K562 (cell line): Measurements from ENCODE around the gene ZNF616. TPM values are rescaled to one million over a fixed set of nuclear protein-coding genes. Genes with fewer than 3 reads are reported as not detected.

Source experiments
- FUS ChIP-seq: fragments of 200-400 bp; formaldehyde crosslinking; optimal IDR thresholded peaks from 2 replicates; pipeline ENCODE3; 2017; ENCODE audit warnings: low read depth, low read length
- HNRNPK ChIP-seq: fragments of 200-400 bp; formaldehyde crosslinking; IDR thresholded peaks from one replicate; pipeline ENCODE4 v1.6.1; 2018; ENCODE audit warnings: mild to moderate bottlenecking, low read depth, low read length; ENCODE audit not compliant: poor library complexity, severe bottlenecking
- LEF1 ChIP-seq: fragments of 450-650 bp; IDR thresholded peaks from 2 replicates; pipeline ENCODE4 v1.6.1; 2016; ENCODE audit warnings: mild to moderate bottlenecking
- MCM2 ChIP-seq: fragments of 450-650 bp; IDR thresholded peaks from 2 replicates; pipeline ENCODE4 v1.6.1; 2017; ENCODE audit warnings: low read depth, mild to moderate bottlenecking
- ZNF583 ChIP-seq: fragments of 250-450 bp; sonication (Bioruptor Pico); IDR thresholded peaks from 2 replicates; pipeline ENCODE4 v1.4.0; 2020
- ZNF75A ChIP-seq: fragments of 450-650 bp; formaldehyde crosslinking; IDR thresholded peaks from 2 replicates; pipeline ENCODE4 v1.4.0; 2020; ENCODE audit warnings: mild to moderate bottlenecking
- polyA plus RNA-seq, 8 experiments: library from polyadenylated mRNA; depleted of rRNA in 4 of 8; stranded (reverse) in 5 of 8; unstranded in 3 of 8; fragments of >200 nt; fragmentation: Nextera tagmentation in 2 of 8; fragmentation: Illumina TruSeq in 1 of 8; extraction: Ambion mirVana in 2 of 8; extraction: Trizol in 1 of 8; gene quantifications; 2 replicates each; pipeline versions ENCODE4 v1.2.1 to v1.2.3, GENCODE V29; 2011 to 2014; ENCODE audit warnings: inconsistent platforms in 1 of 8, missing spikeins in 1 of 8
- small RNA-seq: library from RNA; depleted of rRNA; stranded (forward); fragments of <200 nt; gene quantifications from one replicate; pipeline ENCODE3, GENCODE V24; 2014
- total RNA-seq, 7 experiments: library from RNA; depleted of rRNA in 6 of 7; stranded (reverse); fragments of >200 nt in 6 of 7; fragmentation: Illumina TruSeq in 2 of 7; extraction: Trizol in 2 of 7; gene quantifications; 2 replicates each; pipeline versions ENCODE4 v1.2.1 to v1.2.3, GENCODE V29; 2011 to 2021; ENCODE audit warnings: low replicate concordance in 1 of 7

The ZNF616 gene
- total and polyA plus RNA-seq, 9 of the 15 experiments (the other 6 are each of a cell fraction or from before 2014, with no cell fraction given), result 3.4 to 13.0 (median 6.7) TPM

- no peak for TF ChIP-seq HNRNPK
- peak; percentile 89 for TF ChIP-seq ZNF75A (CRISPR knock-in tag)
- TF ChIP-seq LEF1, result no peak
- no peak for TF ChIP-seq FUS
- TF ChIP-seq MCM2, result no peak
- no peak for TF ChIP-seq ZNF583 (CRISPR knock-in tag)
Measured at GRCh38 chr19:52065399-52065798, 74.3 kb downstream of the ZNF616 start (continued).

Small RNA genes within 50 kb of the gene (small RNA-seq; reads per million reads assigned to genes)
- gene RPL37P23, result 0.11 reads per million

Other genes starting within 250 kb of the ZNF616 start
Only the 7 nearest of the 13 such genes appear.
- 1.2 and 4.4 TPM in 2 replicates for gene ZNF615, start 131.7 kb downstream of the ZNF616 start, total RNA-seq (2014; rRNA removed)
- 3.8 and 4.7 TPM in 2 replicates for gene ZNF615, start 131.7 kb downstream of the ZNF616 start, total RNA-seq (2014; rRNA removed; fragmentation: Illumina TruSeq; extraction: Trizol)
- gene ZNF615, start 131.7 kb downstream of the ZNF616 start, total RNA-seq (2015; rRNA removed; fragmentation: Illumina TruSeq; extraction: Trizol), result 2.2 and 2.9 TPM in 2 replicates
- 2.2 and 3.0 TPM in 2 replicates for gene ZNF615, start 131.7 kb downstream of the ZNF616 start, total RNA-seq (2021)
- gene ZNF615, start 131.7 kb downstream of the ZNF616 start, polyA plus RNA-seq (2011; rRNA removed), result 0.69 and 2.7 TPM in 2 replicates
- gene ZNF615, start 131.7 kb downstream of the ZNF616 start, polyA plus RNA-seq (2014; fragmentation: Illumina TruSeq; extraction: Trizol), result 2.1 and 2.4 TPM in 2 replicates
- gene ZNF615, start 131.7 kb downstream of the ZNF616 start, polyA plus RNA-seq (2014; fragmentation: Nextera tagmentation; extraction: Ambion mirVana), result 1 to 10 TPM; 1.2 to 1.8 TPM
- 2.3 and 2.7 TPM in 2 replicates for gene ZNF615, start 131.7 kb downstream of the ZNF616 start, polyA plus RNA-seq (2014; rRNA removed)
- 7.4 and 11.4 TPM in 2 replicates for gene ZNF614, start 111.6 kb downstream of the ZNF616 start, total RNA-seq (2014; rRNA removed)
- gene ZNF614, start 111.6 kb downstream of the ZNF616 start, total RNA-seq (2014; rRNA removed; fragmentation: Illumina TruSeq; extraction: Trizol), result 16.3 and 18.7 TPM in 2 replicates
- 10.3 and 10.6 TPM in 2 replicates for gene ZNF614, start 111.6 kb downstream of the ZNF616 start, total RNA-seq (2015; rRNA removed; fragmentation: Illumina TruSeq; extraction: Trizol)
- gene ZNF614, start 111.6 kb downstream of the ZNF616 start, total RNA-seq (2021), result 11.7 and 11.9 TPM in 2 replicates
- gene ZNF614, start 111.6 kb downstream of the ZNF616 start, polyA plus RNA-seq (2011; rRNA removed), result 8.6 and 13.6 TPM in 2 replicates
- gene ZNF614, start 111.6 kb downstream of the ZNF616 start, polyA plus RNA-seq (2014; fragmentation: Illumina TruSeq; extraction: Trizol), result 10.9 and 12.3 TPM in 2 replicates
- 1 to 10 TPM; 7.2 to 9.4 TPM for gene ZNF614, start 111.6 kb downstream of the ZNF616 start, polyA plus RNA-seq (2014; fragmentation: Nextera tagmentation; extraction: Ambion mirVana)
- 4.9 and 6.0 TPM in 2 replicates for gene ZNF614, start 111.6 kb downstream of the ZNF616 start, polyA plus RNA-seq (2014; rRNA removed)
- gene ZNF432, start 91.1 kb downstream of the ZNF616 start, total RNA-seq (2014; rRNA removed), result 2.6 and 3.2 TPM in 2 replicates
- gene ZNF432, start 91.1 kb downstream of the ZNF616 start, total RNA-seq (2014; rRNA removed; fragmentation: Illumina TruSeq; extraction: Trizol), result 6.8 and 8.7 TPM in 2 replicates
- gene ZNF432, start 91.1 kb downstream of the ZNF616 start, total RNA-seq (2015; rRNA removed; fragmentation: Illumina TruSeq; extraction: Trizol), result 4.1 and 5.5 TPM in 2 replicates
- gene ZNF432, start 91.1 kb downstream of the ZNF616 start, total RNA-seq (2021), result 4.5 TPM in 2 replicates
- 4.5 and 4.9 TPM in 2 replicates for gene ZNF432, start 91.1 kb downstream of the ZNF616 start, polyA plus RNA-seq (2011; rRNA removed)
- 4.0 and 5.1 TPM in 2 replicates for gene ZNF432, start 91.1 kb downstream of the ZNF616 start, polyA plus RNA-seq (2014; fragmentation: Illumina TruSeq; extraction: Trizol)
- 1 to 10 TPM; 2.8 to 3.5 TPM for gene ZNF432, start 91.1 kb downstream of the ZNF616 start, polyA plus RNA-seq (2014; fragmentation: Nextera tagmentation; extraction: Ambion mirVana)
- gene ZNF432, start 91.1 kb downstream of the ZNF616 start, polyA plus RNA-seq (2014; rRNA removed), result 3.0 and 3.4 TPM in 2 replicates
- gene ZNF841, start 44.2 kb downstream of the ZNF616 start, total RNA-seq (2014; rRNA removed), result 5.5 and 8.2 TPM in 2 replicates
- gene ZNF841, start 44.2 kb downstream of the ZNF616 start, total RNA-seq (2014; rRNA removed; fragmentation: Illumina TruSeq; extraction: Trizol), result 16.4 and 17.1 TPM in 2 replicates
- 11.7 and 12.4 TPM in 2 replicates for gene ZNF841, start 44.2 kb downstream of the ZNF616 start, total RNA-seq (2015; rRNA removed; fragmentation: Illumina TruSeq; extraction: Trizol)
- 10.1 and 11.0 TPM in 2 replicates for gene ZNF841, start 44.2 kb downstream of the ZNF616 start, total RNA-seq (2021)
- 11.1 and 13.5 TPM in 2 replicates for gene ZNF841, start 44.2 kb downstream of the ZNF616 start, polyA plus RNA-seq (2011; rRNA removed)
- 11.9 and 12.2 TPM in 2 replicates for gene ZNF841, start 44.2 kb downstream of the ZNF616 start, polyA plus RNA-seq (2014; fragmentation: Illumina TruSeq; extraction: Trizol)
- 1 to 10 TPM; 3.1 to 5.4 TPM for gene ZNF841, start 44.2 kb downstream of the ZNF616 start, polyA plus RNA-seq (2014; fragmentation: Nextera tagmentation; extraction: Ambion mirVana)
- gene ZNF841, start 44.2 kb downstream of the ZNF616 start, polyA plus RNA-seq (2014; rRNA removed), result 5.1 and 8.3 TPM in 2 replicates
- gene ZNF836, start 31.7 kb upstream of the ZNF616 start, total RNA-seq (2014; rRNA removed), result 0.20 and 0.50 TPM in 2 replicates
- gene ZNF836, start 31.7 kb upstream of the ZNF616 start, total RNA-seq (2014; rRNA removed; fragmentation: Illumina TruSeq; extraction: Trizol), result 0.19 and 0.69 TPM in 2 replicates
- gene ZNF836, start 31.7 kb upstream of the ZNF616 start, total RNA-seq (2015; rRNA removed; fragmentation: Illumina TruSeq; extraction: Trizol), result 0.15 and 0.65 TPM in 2 replicates
- gene ZNF836, start 31.7 kb upstream of the ZNF616 start, total RNA-seq (2021), result 0.51 and 0.78 TPM in 2 replicates
- gene ZNF836, start 31.7 kb upstream of the ZNF616 start, polyA plus RNA-seq (2011; rRNA removed), result not detected in 2 replicates
- gene ZNF836, start 31.7 kb upstream of the ZNF616 start, polyA plus RNA-seq (2014; fragmentation: Illumina TruSeq; extraction: Trizol), result 0.67 and 1.1 TPM in 2 replicates
- under 1 TPM; 0.24 to 0.64 TPM for gene ZNF836, start 31.7 kb upstream of the ZNF616 start, polyA plus RNA-seq (2014; fragmentation: Nextera tagmentation; extraction: Ambion mirVana)
- gene ZNF836, start 31.7 kb upstream of the ZNF616 start, polyA plus RNA-seq (2014; rRNA removed), result not detected in 2 replicates
- 70.1 and 109 TPM in 2 replicates for gene PPP2R1A, start 50.1 kb upstream of the ZNF616 start, total RNA-seq (2014; rRNA removed)
- gene PPP2R1A, start 50.1 kb upstream of the ZNF616 start, total RNA-seq (2014; rRNA removed; fragmentation: Illumina TruSeq; extraction: Trizol), result 57.1 and 82.6 TPM in 2 replicates
- gene PPP2R1A, start 50.1 kb upstream of the ZNF616 start, total RNA-seq (2015; rRNA removed; fragmentation: Illumina TruSeq; extraction: Trizol), result 60.4 and 62.8 TPM in 2 replicates
- gene PPP2R1A, start 50.1 kb upstream of the ZNF616 start, total RNA-seq (2021), result 203 and 211 TPM in 2 replicates
- 76.1 and 136 TPM in 2 replicates for gene PPP2R1A, start 50.1 kb upstream of the ZNF616 start, polyA plus RNA-seq (2011; rRNA removed)
- 151 and 153 TPM in 2 replicates for gene PPP2R1A, start 50.1 kb upstream of the ZNF616 start, polyA plus RNA-seq (2014; fragmentation: Illumina TruSeq; extraction: Trizol)
- gene PPP2R1A, start 50.1 kb upstream of the ZNF616 start, polyA plus RNA-seq (2014; fragmentation: Nextera tagmentation; extraction: Ambion mirVana), result 10 to 100 TPM; 10.1 to 16.0 TPM
- 64.3 and 73.6 TPM in 2 replicates for gene PPP2R1A, start 50.1 kb upstream of the ZNF616 start, polyA plus RNA-seq (2014; rRNA removed)
- 6.7 and 7.9 TPM in 2 replicates for gene ZNF766, start 129.6 kb upstream of the ZNF616 start, total RNA-seq (2014; rRNA removed)
- gene ZNF766, start 129.6 kb upstream of the ZNF616 start, total RNA-seq (2014; rRNA removed; fragmentation: Illumina TruSeq; extraction: Trizol), result 21.2 and 26.4 TPM in 2 replicates
- 10.7 and 11.2 TPM in 2 replicates for gene ZNF766, start 129.6 kb upstream of the ZNF616 start, total RNA-seq (2015; rRNA removed; fragmentation: Illumina TruSeq; extraction: Trizol)
- gene ZNF766, start 129.6 kb upstream of the ZNF616 start, total RNA-seq (2021), result 8.9 and 11.0 TPM in 2 replicates
- gene ZNF766, start 129.6 kb upstream of the ZNF616 start, polyA plus RNA-seq (2011; rRNA removed), result 12.0 and 17.1 TPM in 2 replicates
- 15.5 and 18.5 TPM in 2 replicates for gene ZNF766, start 129.6 kb upstream of the ZNF616 start, polyA plus RNA-seq (2014; fragmentation: Illumina TruSeq; extraction: Trizol)
- gene ZNF766, start 129.6 kb upstream of the ZNF616 start, polyA plus RNA-seq (2014; fragmentation: Nextera tagmentation; extraction: Ambion mirVana), result 10 to 100 TPM in 1 of 2 experiments, 1 to 10 TPM in 1; 9.0 to 23.0 TPM
- 7.1 and 10.2 TPM in 2 replicates for gene ZNF766, start 129.6 kb upstream of the ZNF616 start, polyA plus RNA-seq (2014; rRNA removed)